ENCODE results near the gene ANKRD65. TPM values are rescaled to one million over a fixed set of nuclear protein-coding genes. Genes with fewer than 3 reads are reported as not detected.
"Not testable (repeated sequence)": the region's sequence is repeated elsewhere in the genome, so short reads cannot be mapped to it uniquely, and the experiment has no call there.

The ANKRD65 gene
- total RNA-seq, 1 experiment from 2014 or later = 0.18 TPM

- H3K4me1 ChIP-seq (ENCODE audit: insufficient read depth, low read length) = peaks cover 15% of the 10 kb centered on the region
- H3K4me3 ChIP-seq (ENCODE audit: low read length) = no peak overlapping the region
- ChIA-PET CTCF (no interaction called here), POLR2A (ENCODE audit: unreplicated experiment) (no interaction called here)
- no peak overlapping the region for H3K9ac ChIP-seq (ENCODE audit: low read length)
- H3K27ac ChIP-seq (ENCODE audit: low read length) = no peak overlapping the region
- no TSS peak for BruUV-seq (replicated peaks)
- intact Hi-C loops (cut with micrococcal nuclease) = no loop called here
- no peaks in the 10 kb centered on the region for H4K20me1 ChIP-seq (ENCODE audit: low read length)
- H3K27me3 ChIP-seq (ENCODE audit: low read length) = no peaks in the 10 kb centered on the region
- no peak overlapping the region for H2AFZ ChIP-seq (ENCODE audit: low read length)
- no peaks in the 10 kb centered on the region for H3F3A ChIP-seq (ENCODE audit: low read length, unreplicated experiment)
- no peak for ATAC-seq
- no peaks in the 10 kb centered on the region for H3K79me2 ChIP-seq (ENCODE audit: low read length)
- no peaks in the 10 kb centered on the region for H3K36me3 ChIP-seq (ENCODE audit: low read depth, low read length)
- TF ChIP-seq EZH2phosphoT487 (IDR thresholded peaks at IDR 0.05; ENCODE audit: borderline replicate concordance, low read length) (no peak), CTCF (conservative IDR thresholded peaks at IDR 0.05; ENCODE audit: low read depth, low read length) (no peak), EZH2 (IDR thresholded peaks at IDR 0.05; ENCODE audit: low read length, unreplicated experiment) (no peak)
- H3K9me3 ChIP-seq (ENCODE audit: low read length) = no peaks in the 10 kb centered on the region
- DNase-seq = no peak
- no peak overlapping the region for H3K4me2 ChIP-seq (ENCODE audit: low read length)
- no peaks in the 10 kb centered on the region for H3K9me2 ChIP-seq (replicated peaks; ENCODE audit: low read length)
Measured at GRCh38 chr1:1418464-1419362, 2.4 kb downstream of the ANKRD65 start.

DNA sequence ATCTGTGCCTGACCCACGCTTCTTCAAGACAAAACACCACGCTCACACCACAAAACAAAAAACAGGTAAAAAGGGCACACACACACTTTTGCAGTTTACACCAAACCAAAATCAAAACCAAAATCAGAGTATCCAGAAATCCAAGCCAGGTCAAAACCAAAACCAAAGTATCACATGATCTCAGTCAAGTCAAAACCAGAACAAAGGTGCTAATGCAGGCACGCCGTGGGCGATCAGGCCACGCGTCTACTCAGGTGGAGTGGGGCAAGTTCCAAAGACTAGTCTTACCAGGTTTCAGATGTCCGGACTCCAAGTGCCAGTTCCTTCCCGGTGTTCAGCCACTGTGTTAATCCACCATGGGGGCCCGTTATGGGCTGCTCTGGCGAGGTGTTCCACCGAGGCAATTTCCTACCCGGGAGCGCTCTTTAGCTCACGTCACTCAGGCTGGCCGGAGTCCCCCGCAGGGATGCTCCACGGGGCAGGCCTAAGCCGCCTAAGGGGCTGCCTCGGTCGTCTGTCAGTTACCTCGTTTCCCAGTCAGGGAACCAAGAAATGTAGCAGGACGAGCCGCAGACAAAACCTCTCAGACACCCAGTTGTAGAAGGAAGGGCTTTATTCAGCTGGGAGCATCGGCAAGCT lies 3.1 kb downstream of the ANKRD65 start:
- H2AFZ ChIP-seq (ENCODE audit: low read length); H3K4me2 ChIP-seq (ENCODE audit: low read length); H3K9me3 ChIP-seq (ENCODE audit: low read length); H3K9me2 ChIP-seq (replicated peaks; ENCODE audit: low read length); H3F3A ChIP-seq (ENCODE audit: low read length, unreplicated experiment); intact Hi-C loops (cut with micrococcal nuclease); H3K4me3 ChIP-seq (ENCODE audit: low read length); H3K79me2 ChIP-seq (ENCODE audit: low read length); H4K20me1 ChIP-seq (ENCODE audit: low read length); H3K27ac ChIP-seq (ENCODE audit: low read length); H3K9ac ChIP-seq (ENCODE audit: low read length); CTCF ChIA-PET; ATAC-seq; H3K36me3 ChIP-seq (ENCODE audit: low read depth, low read length); POLR2A ChIA-PET (ENCODE audit: unreplicated experiment); BruUV-seq (replicated peaks); H3K27me3 ChIP-seq (ENCODE audit: low read length); DNase-seq: not testable (repeated sequence)
- H3K4me1 ChIP-seq (ENCODE audit: insufficient read depth, low read length) = peaks cover 10% of the 10 kb centered on the region

GRCh38 chr1:1417396-1417795 lies 3.7 kb downstream of the ANKRD65 start:
- CTCF ChIA-PET; H3K9me3 ChIP-seq (ENCODE audit: low read length); H3K36me3 ChIP-seq (ENCODE audit: low read depth, low read length); H3K27me3 ChIP-seq (ENCODE audit: low read length); H3K27ac ChIP-seq (ENCODE audit: low read length); H3K9ac ChIP-seq (ENCODE audit: low read length); H3K4me3 ChIP-seq (ENCODE audit: low read length); H3K79me2 ChIP-seq (ENCODE audit: low read length); POLR2A ChIA-PET (ENCODE audit: unreplicated experiment); intact Hi-C loops (cut with micrococcal nuclease); H3K4me2 ChIP-seq (ENCODE audit: low read length); BruUV-seq (replicated peaks); H3F3A ChIP-seq (ENCODE audit: low read length, unreplicated experiment); H2AFZ ChIP-seq (ENCODE audit: low read length); H4K20me1 ChIP-seq (ENCODE audit: low read length); H3K9me2 ChIP-seq (replicated peaks; ENCODE audit: low read length); DNase-seq; ATAC-seq; H3K4me1 ChIP-seq (ENCODE audit: insufficient read depth, low read length): not testable (repeated sequence)
